Measurements from ENCODE around the gene CDC20.
"Not testable (repeated sequence)": the region's sequence is repeated elsewhere in the genome, so short reads cannot be mapped to it uniquely, and the experiment has no call there.

CDC20 gene

GRCh38 chr1:43386676-43387075, 27.9 kb downstream of the CDC20 start:
- no peak for DNase-seq

GRCh38 chr1:43387976-43388599, 29.3 kb downstream of the CDC20 start:
- no peak for DNase-seq

GRCh38 chr1:43388613-43389012, 29.8 kb downstream of the CDC20 start:
- DNase-seq: no peak

- DNase-seq: peak; percentile 96
These were observed 30.8 kb downstream of the CDC20 start, which contains the start of the genes MED8 and SZT2 for GRCh38 chr1:43389326-43390313. Gene MED8, minus strand, starts transcription at chr1:43389800. Its CDS starts 36 bp downstream, at chr1:43389764. Gene SZT2, plus strand, starts transcription at chr1:43389899. Its CDS starts 70 bp downstream, at chr1:43389969.

- no peak for DNase-seq
These were observed 33.9 kb downstream of the CDC20 start for GRCh38 chr1:43392702-43393101.

- no peak for DNase-seq
These were observed 36.7 kb downstream of the CDC20 start for GRCh38 chr1:43395523-43395922.

- no peak for DNase-seq
These were observed 37.3 kb downstream of the CDC20 start for GRCh38 chr1:43396059-43396458.

GRCh38 chr1:43398227-43398626, 39.4 kb downstream of the CDC20 start:
- no peak for DNase-seq

- not testable (repeated sequence) for DNase-seq
These were observed 41.7 kb downstream of the CDC20 start for GRCh38 chr1:43400441-43400840.

GRCh38 chr1:43402089-43402865, 43.5 kb downstream of the CDC20 start:
- DNase-seq: no peak

GRCh38 chr1:43404353-43404752, 45.6 kb downstream of the CDC20 start:
- no peak for DNase-seq

GRCh38 chr1:43405219-43405875, 46.6 kb downstream of the CDC20 start:
- DNase-seq: no peak

GRCh38 chr1:43405876-43406234, 47.1 kb downstream of the CDC20 start:
- DNase-seq: no peak

- DNase-seq: no peak
These were observed 51.8 kb downstream of the CDC20 start for GRCh38 chr1:43410571-43410970.

All from stimulated activated CD8-positive, alpha-beta memory T cell treated with anti-CD3 and anti-CD28 coated beads, Interleukin-4, amount 100 ng/mL, for 48 hours (primary cell).